ENCODE data around the gene COX6B2.
A peak's percentile ranks its signal among the peaks of the same experiment; 100 is the strongest.

COX6B2 gene

DNA sequence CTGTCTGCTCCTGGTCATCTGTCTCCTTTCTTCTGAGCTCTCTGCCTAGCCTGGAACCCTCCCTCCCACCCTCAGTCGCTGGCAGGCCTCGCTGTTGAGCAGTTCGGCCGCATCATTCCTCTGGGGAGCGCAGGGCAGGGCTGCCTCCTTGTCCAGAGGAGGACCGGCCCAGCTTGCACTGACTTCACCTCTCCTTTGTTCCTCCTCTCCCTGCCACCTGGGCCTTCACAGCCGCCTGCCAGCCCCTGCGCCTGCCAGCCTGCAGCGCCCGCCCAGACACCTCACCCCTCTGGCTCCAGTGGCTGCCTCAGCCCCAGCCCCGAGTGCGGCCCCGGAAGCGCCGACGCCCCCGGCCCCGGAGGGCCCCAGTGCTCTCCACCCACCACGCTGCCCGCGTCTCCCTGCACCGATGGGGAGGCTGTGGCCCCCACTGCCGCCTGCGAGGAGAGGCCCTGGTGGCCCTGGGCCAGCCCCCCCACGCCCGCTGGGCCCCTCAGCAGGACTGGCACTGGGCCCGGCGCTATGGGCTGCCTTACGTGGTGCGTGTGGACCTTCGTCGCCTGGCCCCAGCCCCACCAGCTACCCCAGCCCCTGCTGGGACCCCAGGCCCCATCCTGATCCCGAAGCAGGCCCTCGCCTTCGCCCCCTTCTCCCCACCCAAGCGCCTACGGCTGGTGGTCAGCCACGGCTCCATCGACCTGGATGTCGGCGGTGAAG is 7.6 kb downstream of the COX6B2 start:
- Histone ChIP-seq H3K36me3 (ENCODE audit: control insufficient read depth in 2 of 2, insufficient read depth in 2 of 2, low read length in 2 of 2) (peaks cover 4% of the 10 kb centered on the region in 2 donors), H3K9ac (ENCODE audit: low read length in 2 of 2) (no peak overlapping the region), H3K9me3 (ENCODE audit: control insufficient read depth in 2 of 2, low read length in 2 of 2) (no peaks in the 10 kb centered on the region), H3K27me3 (ENCODE audit: control insufficient read depth in 1 of 2, insufficient read depth in 2 of 2, low read length in 2 of 2) (peaks cover 12 to 17% of the 10 kb centered on the region in 2 donors), H3K4me3 (ENCODE audit: low read length in 2 of 2) (no peak overlapping the region), H3K4me1 (ENCODE audit: control insufficient read depth, insufficient read depth, low read length) (peaks cover 8% of the 10 kb centered on the region), H3K27ac (ENCODE audit: low read length) (no peak overlapping the region)

- no peak overlapping the region for H3K27ac ChIP-seq (ENCODE audit: low read length)
- peaks cover 4% of the 10 kb centered on the region in 2 donors for H3K36me3 ChIP-seq (ENCODE audit: control insufficient read depth in 2 of 2, insufficient read depth in 2 of 2, low read length in 2 of 2)
- no peak overlapping the region for H3K4me3 ChIP-seq (ENCODE audit: low read length in 2 of 2)
- peaks cover 14% of the 10 kb centered on the region for H3K4me1 ChIP-seq (ENCODE audit: control insufficient read depth, insufficient read depth, low read length)
- peaks cover 4 to 11% of the 10 kb centered on the region in 2 donors for H3K27me3 ChIP-seq (ENCODE audit: control insufficient read depth in 1 of 2, insufficient read depth in 2 of 2, low read length in 2 of 2)
- no peaks in the 10 kb centered on the region for H3K9me3 ChIP-seq (ENCODE audit: control insufficient read depth in 2 of 2, low read length in 2 of 2)
- no peak overlapping the region for H3K9ac ChIP-seq (ENCODE audit: low read length in 2 of 2)
Observed at GRCh38 chr19:55345818-55346724, 8.4 kb downstream of the COX6B2 start.

GRCh38 chr19:55345101-55345817 is 9.3 kb downstream of the COX6B2 start:
- Histone ChIP-seq H3K9me3 (ENCODE audit: control insufficient read depth in 2 of 2, low read length in 2 of 2) (no peaks in the 10 kb centered on the region), H3K27ac (ENCODE audit: low read length) (no peak overlapping the region), H3K36me3 (ENCODE audit: control insufficient read depth in 2 of 2, insufficient read depth in 2 of 2, low read length in 2 of 2) (peaks cover 4% of the 10 kb centered on the region in 2 donors), H3K4me1 (ENCODE audit: control insufficient read depth, insufficient read depth, low read length) (peaks cover 21% of the 10 kb centered on the region), H3K4me3 (ENCODE audit: low read length in 2 of 2) (no peak overlapping the region), H3K9ac (ENCODE audit: low read length in 2 of 2) (no peak overlapping the region), H3K27me3 (ENCODE audit: control insufficient read depth in 1 of 2, insufficient read depth in 2 of 2, low read length in 2 of 2) (peaks cover under 1 to 2% of the 10 kb centered on the region in 2 donors)

GRCh38 chr19:55344444-55344843 is 10.1 kb downstream of the COX6B2 start:
- no peak overlapping the region for H3K4me3 ChIP-seq (ENCODE audit: low read length in 2 of 2)
- no peak overlapping the region for H3K27ac ChIP-seq (ENCODE audit: low read length)
- H3K36me3 ChIP-seq (ENCODE audit: control insufficient read depth in 2 of 2, insufficient read depth in 2 of 2, low read length in 2 of 2), result peaks cover 4% of the 10 kb centered on the region in 2 donors
- no peaks in the 10 kb centered on the region for H3K27me3 ChIP-seq (ENCODE audit: control insufficient read depth in 1 of 2, insufficient read depth in 2 of 2, low read length in 2 of 2)
- H3K9ac ChIP-seq (ENCODE audit: low read length in 2 of 2), result no peak overlapping the region
- peaks cover 24% of the 10 kb centered on the region for H3K4me1 ChIP-seq (ENCODE audit: control insufficient read depth, insufficient read depth, low read length)
- no peaks in the 10 kb centered on the region for H3K9me3 ChIP-seq (ENCODE audit: control insufficient read depth in 2 of 2, low read length in 2 of 2)

DNA sequence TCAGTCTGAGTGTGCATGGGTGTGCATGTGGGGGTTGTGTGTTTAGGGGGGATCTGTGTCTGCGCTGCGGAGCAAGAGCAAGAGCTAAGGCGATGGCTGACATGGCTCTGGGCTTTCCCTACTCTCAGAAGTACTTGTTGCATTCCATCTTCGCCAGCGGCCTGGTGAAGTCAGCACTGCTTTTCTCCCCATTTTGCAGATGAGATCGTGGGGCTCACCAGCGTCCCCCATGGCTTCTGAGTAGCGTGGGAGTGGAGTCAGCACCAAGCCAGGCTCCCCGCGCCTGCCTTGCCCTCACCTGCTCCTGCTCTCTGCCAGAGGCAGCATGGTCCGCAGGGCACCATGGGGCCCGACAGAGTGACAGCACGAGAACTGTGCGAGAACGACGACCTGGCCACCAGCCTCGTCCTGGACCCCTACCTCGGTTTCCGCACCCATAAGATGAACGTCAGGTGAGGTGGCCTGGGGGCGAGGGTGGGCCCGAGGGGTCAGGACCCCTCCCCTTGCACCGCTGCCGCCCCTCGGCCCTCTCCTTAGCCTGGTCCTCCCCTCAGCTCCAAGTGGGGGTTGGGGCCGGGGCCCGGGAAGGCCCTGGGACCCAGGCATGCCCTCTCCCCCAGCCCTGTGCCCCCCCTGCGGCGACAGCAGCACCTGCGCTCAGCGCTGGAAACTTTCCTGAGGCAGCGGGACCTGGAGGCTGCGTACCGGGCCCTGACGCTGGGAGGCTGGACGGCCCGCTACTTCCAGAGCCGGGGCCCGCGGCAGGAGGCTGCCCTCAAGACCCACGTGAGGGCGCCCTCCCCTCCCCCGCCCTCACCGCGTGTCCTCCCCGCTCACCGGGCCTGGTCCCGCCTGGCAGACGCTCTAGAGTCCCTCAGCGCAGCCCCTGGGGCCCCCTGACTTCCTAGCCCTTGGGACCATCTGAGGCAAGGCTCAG is 12.7 kb downstream of the COX6B2 start:
- Histone ChIP-seq H3K36me3 (ENCODE audit: control insufficient read depth in 2 of 2, insufficient read depth in 2 of 2, low read length in 2 of 2) (peaks cover 4% of the 10 kb centered on the region in 2 donors), H3K27ac (ENCODE audit: low read length) (no peak overlapping the region), H3K4me1 (ENCODE audit: control insufficient read depth, insufficient read depth, low read length) (peaks cover 29% of the 10 kb centered on the region), H3K9me3 (ENCODE audit: control insufficient read depth in 2 of 2, low read length in 2 of 2) (no peaks in the 10 kb centered on the region), H3K9ac (ENCODE audit: low read length in 2 of 2) (no peak overlapping the region), H3K4me3 (ENCODE audit: low read length in 2 of 2) (peak overlapping the region; percentile 30 to 52), H3K27me3 (ENCODE audit: control insufficient read depth in 1 of 2, insufficient read depth in 2 of 2, low read length in 2 of 2) (peaks cover 0 to 2% of the 10 kb centered on the region in 2 donors)

DNA sequence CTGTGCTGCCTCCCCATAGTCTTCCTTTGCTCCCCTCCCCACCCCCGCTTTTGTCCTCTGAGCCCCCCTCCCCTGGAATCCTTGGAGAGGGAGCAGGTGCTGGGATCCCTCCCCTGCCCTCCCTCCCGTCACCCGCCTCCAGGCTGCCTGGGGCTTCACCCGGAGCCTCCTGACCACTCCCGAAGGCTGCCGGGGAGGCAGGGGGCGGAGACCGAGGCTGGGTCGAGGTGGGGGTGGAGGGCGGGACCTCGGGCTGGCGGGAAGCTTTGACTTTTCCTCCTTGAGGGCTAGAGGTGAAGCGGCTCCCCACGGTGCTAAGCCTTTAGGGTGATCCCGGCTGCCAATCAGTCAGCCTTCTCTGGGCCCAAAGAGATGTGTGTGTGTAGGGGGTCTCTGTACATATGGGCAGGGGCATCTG is 13.3 kb downstream of the COX6B2 start:
- H3K36me3 ChIP-seq (ENCODE audit: control insufficient read depth in 2 of 2, insufficient read depth in 2 of 2, low read length in 2 of 2), result peaks cover 4% of the 10 kb centered on the region in 2 donors
- H3K4me3 ChIP-seq (ENCODE audit: low read length in 2 of 2), result peak overlapping the region; percentile 86 to 88
- no peak overlapping the region for H3K27ac ChIP-seq (ENCODE audit: low read length)
- H3K9me3 ChIP-seq (ENCODE audit: control insufficient read depth in 2 of 2, low read length in 2 of 2), result no peaks in the 10 kb centered on the region
- peak overlapping the region in 1 of 2 donors; percentile 84 for H3K9ac ChIP-seq (ENCODE audit: low read length in 2 of 2)
- peaks cover 29% of the 10 kb centered on the region for H3K4me1 ChIP-seq (ENCODE audit: control insufficient read depth, insufficient read depth, low read length)
- peaks cover 0 to 4% of the 10 kb centered on the region in 2 donors for H3K27me3 ChIP-seq (ENCODE audit: control insufficient read depth in 1 of 2, insufficient read depth in 2 of 2, low read length in 2 of 2)

- Histone ChIP-seq H3K27me3 (ENCODE audit: control insufficient read depth in 1 of 2, insufficient read depth in 2 of 2, low read length in 2 of 2) (peaks cover 0 to 4% of the 10 kb centered on the region in 2 donors), H3K27ac (ENCODE audit: low read length) (no peak overlapping the region), H3K9ac (ENCODE audit: low read length in 2 of 2) (peak overlapping the region; percentile 83 to 84), H3K36me3 (ENCODE audit: control insufficient read depth in 2 of 2, insufficient read depth in 2 of 2, low read length in 2 of 2) (peaks cover 4% of the 10 kb centered on the region in 2 donors), H3K4me3 (ENCODE audit: low read length in 2 of 2) (peak overlapping the region; percentile 86 to 88), H3K9me3 (ENCODE audit: control insufficient read depth in 2 of 2, low read length in 2 of 2) (no peaks in the 10 kb centered on the region), H3K4me1 (ENCODE audit: control insufficient read depth, insufficient read depth, low read length) (peaks cover 25% of the 10 kb centered on the region)
Observed at GRCh38 chr19:55340784-55341147, 13.8 kb downstream of the COX6B2 start.

GRCh38 chr19:55339889-55340783 is 14.4 kb downstream of the COX6B2 start:
- peak overlapping the region; percentile 53 for H3K27ac ChIP-seq (ENCODE audit: low read length)
- H3K4me3 ChIP-seq (ENCODE audit: low read length in 2 of 2), result peak overlapping the region; percentile 86 to 88
- H3K4me1 ChIP-seq (ENCODE audit: control insufficient read depth, insufficient read depth, low read length), result peaks cover 21% of the 10 kb centered on the region
- peak overlapping the region; percentile 83 to 84 for H3K9ac ChIP-seq (ENCODE audit: low read length in 2 of 2)
- peaks cover 0 to 4% of the 10 kb centered on the region in 2 donors for H3K27me3 ChIP-seq (ENCODE audit: control insufficient read depth in 1 of 2, insufficient read depth in 2 of 2, low read length in 2 of 2)
- no peaks in the 10 kb centered on the region for H3K9me3 ChIP-seq (ENCODE audit: control insufficient read depth in 2 of 2, low read length in 2 of 2)
- H3K36me3 ChIP-seq (ENCODE audit: control insufficient read depth in 2 of 2, insufficient read depth in 2 of 2, low read length in 2 of 2), result peaks cover 4% of the 10 kb centered on the region in 2 donors
